HEK293T (cell line): ENCODE results near the gene MYOG.

Source experiments
- CTCF ChIA-PET: fragments of 350-600 bp; formaldehyde crosslinking; extraction: SDS; loops from one replicate; lab custom pipeline; 2021; ENCODE audit warnings: antibody characterized with exemption, inconsistent platforms; lab: Yijun Ruan, JAX
- POLR2A ChIA-PET: fragments of 350-600 bp; formaldehyde crosslinking; extraction: SDS; loops from one replicate; lab custom pipeline; 2020; ENCODE audit warnings: antibody characterized with exemption, inconsistent platforms; lab: Yijun Ruan, JAX
- DNase-seq: peaks from one replicate; pipeline ENCODE4 v3.0.0; 2012; ENCODE audit warnings: mixed read lengths; ENCODE audit errors: extremely low spot score
- ARNT ChIP-seq: fragments of 450-650 bp; IDR thresholded peaks from 2 replicates; pipeline ENCODE4 v1.6.1; 2017; ENCODE audit warnings: mild to moderate bottlenecking
- BHLHE40 ChIP-seq: fragments of 450-650 bp; IDR thresholded peaks from 2 replicates; pipeline ENCODE4 v1.6.1; 2016; ENCODE audit warnings: mild to moderate bottlenecking, moderate library complexity, borderline replicate concordance
- CTBP1 ChIP-seq: fragments of 450-650 bp; IDR thresholded peaks from 2 replicates; pipeline ENCODE4 v1.6.1; 2016; ENCODE audit warnings: borderline replicate concordance
- ELF4 ChIP-seq: fragments of 450-650 bp; IDR thresholded peaks from 2 replicates; pipeline ENCODE4 v1.6.1; 2017; ENCODE audit warnings: antibody characterized with exemption
- FOXA1 ChIP-seq: fragments of 450-650 bp; IDR thresholded peaks from 2 replicates; pipeline ENCODE4 v1.6.1; 2016; ENCODE audit warnings: mild to moderate bottlenecking
- FOXK2 ChIP-seq: fragments of 450-650 bp; IDR thresholded peaks from 2 replicates; pipeline ENCODE4 v1.6.1; 2016; ENCODE audit warnings: mild to moderate bottlenecking
- FOXM1 ChIP-seq: fragments of 450-650 bp; IDR thresholded peaks from 2 replicates; pipeline ENCODE4 v1.6.1; 2017; ENCODE audit warnings: mild to moderate bottlenecking, borderline replicate concordance
- HDGF ChIP-seq: fragments of 450-650 bp; IDR thresholded peaks from 2 replicates; pipeline ENCODE4 v1.6.1; 2017; ENCODE audit warnings: antibody characterized with exemption, borderline replicate concordance
- L3MBTL2 ChIP-seq: fragments of 450-650 bp; conservative IDR thresholded peaks from 2 replicates; pipeline ENCODE4 v1.6.1; 2016; ENCODE audit warnings: mild to moderate bottlenecking
- LEF1 ChIP-seq: fragments of 450-650 bp; IDR thresholded peaks from 2 replicates; pipeline ENCODE4 v1.6.1; 2017; ENCODE audit warnings: mild to moderate bottlenecking, borderline replicate concordance
- NFRKB ChIP-seq: fragments of 450-650 bp; IDR thresholded peaks from 2 replicates; pipeline ENCODE4 v1.6.1; 2016; ENCODE audit warnings: mild to moderate bottlenecking, moderate library complexity
- SP1 ChIP-seq: fragments of 450-650 bp; IDR thresholded peaks from 2 replicates; pipeline ENCODE4 v1.6.1; 2017
- SUZ12 ChIP-seq: fragments of 450-650 bp; IDR thresholded peaks from 2 replicates; pipeline ENCODE4 v1.6.1; 2016; ENCODE audit warnings: mild to moderate bottlenecking
- TARDBP ChIP-seq: fragments of 450-650 bp; IDR thresholded peaks from 2 replicates; pipeline ENCODE4 v1.6.1; 2016
- ZNF384 ChIP-seq: fragments of 450-650 bp; IDR thresholded peaks from 2 replicates; pipeline ENCODE4 v1.6.1; 2016
- TF ChIP-seq, protein P1 (sequence below): fragments of 450-650 bp; IDR thresholded peaks from 2 replicates; pipeline ENCODE4 v1.6.1; 2016

MYOG gene

DNA sequence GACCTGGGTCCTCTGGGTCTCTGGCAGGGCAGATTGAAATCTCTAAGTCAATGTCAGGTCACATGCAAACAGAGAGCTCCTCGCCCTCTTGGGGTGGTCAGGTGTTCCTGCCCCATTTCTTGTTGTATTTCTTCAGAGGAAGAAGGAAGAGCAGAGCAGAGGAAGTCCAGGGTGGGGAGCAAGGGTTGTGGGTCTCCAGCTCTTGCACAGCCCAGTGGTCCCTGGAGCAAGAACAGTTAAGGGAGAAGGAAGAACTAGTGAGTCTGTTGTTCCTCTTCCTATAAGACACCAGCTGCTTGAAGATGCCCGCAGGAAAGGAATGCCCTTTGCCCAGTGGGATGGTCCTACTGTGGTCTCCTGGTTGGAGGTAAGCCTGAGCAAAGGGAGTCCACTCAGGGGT lies 26.3 kb downstream of the MYOG start:
- TF ChIP-seq TARDBP = no peak
- no peak for TF ChIP-seq CTBP1
- DNase-seq = no peak
- ChIA-PET CTCF (interaction anchor here (1.1 kb wide), 1 partner anchor 19 kb away, joined by 4 read pairs; no protein-coding TSS in a partner anchor), POLR2A (no interaction called here)

DNA sequence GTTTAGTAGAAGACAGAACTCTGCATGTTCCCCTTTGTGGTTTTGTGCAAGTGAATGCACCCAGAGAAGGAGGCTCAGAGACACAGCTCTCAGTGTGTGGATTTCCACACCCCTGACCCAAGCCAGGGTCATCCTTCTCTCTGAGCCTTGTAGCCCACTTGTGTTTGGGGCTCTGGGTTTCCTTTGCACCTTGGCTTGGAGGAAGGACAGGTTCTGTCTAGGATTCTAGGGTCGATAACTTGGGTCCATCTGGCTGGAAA lies 27.2 kb downstream of the MYOG start:
- no peak for TF ChIP-seq CTBP1
- TF ChIP-seq LEF1 = no peak
- no peak for DNase-seq
- POLR2A ChIA-PET = no interaction called here
- CTCF ChIA-PET = interaction anchor here (0.7 to 1.5 kb wide), 3 partner anchors 18 to 45 kb away, joined by 3 to 4 read pairs (median 3); no protein-coding TSS in a partner anchor

DNA sequence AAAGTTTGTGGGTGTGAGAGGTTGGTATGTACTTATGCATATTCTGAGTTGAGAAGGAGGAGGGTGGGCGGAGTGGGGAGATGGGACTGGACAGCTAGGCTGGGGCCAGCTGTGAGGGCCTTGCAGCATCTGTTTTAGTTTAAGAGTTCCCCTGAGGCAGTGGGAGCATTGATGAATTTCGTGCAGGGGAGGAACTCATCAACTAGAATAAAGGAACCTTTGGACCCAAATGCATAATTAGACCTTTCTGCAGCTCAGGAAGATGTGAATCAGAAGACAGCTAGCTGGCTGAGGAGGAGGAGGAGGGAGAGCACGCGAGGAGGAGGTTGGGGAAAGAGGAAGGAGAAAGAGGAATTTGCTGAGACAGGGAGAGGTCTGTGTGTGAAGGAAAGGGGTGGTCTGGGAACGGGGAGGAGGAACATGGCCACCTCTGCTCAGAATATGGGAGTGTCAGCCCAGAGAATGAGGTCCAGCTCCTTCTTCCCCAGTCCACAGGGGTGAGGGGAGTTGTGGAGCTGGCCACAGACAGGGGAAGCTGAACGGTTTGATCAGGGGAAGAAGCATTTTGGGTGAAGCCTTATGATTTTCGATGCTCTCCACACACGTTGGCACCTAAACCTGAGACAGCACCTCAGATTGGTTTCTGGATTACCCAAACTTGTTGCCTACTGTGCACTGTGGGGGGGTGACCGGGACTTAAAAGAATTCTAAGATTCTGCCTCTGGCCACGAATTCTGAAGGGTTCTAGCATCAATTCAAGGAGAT lies 27.7 kb downstream of the MYOG start:
- ChIA-PET POLR2A (interaction anchor here (1.5 kb wide), 1 partner anchor 8 kb away, joined by 3 read pairs; no protein-coding TSS in a partner anchor), CTCF (interaction anchor here (0.7 to 1.6 kb wide), 3 partner anchors 18 to 46 kb away, joined by 3 to 4 read pairs (median 3); no protein-coding TSS in a partner anchor)
- TF ChIP-seq ZNF384 (no peak), L3MBTL2 (no peak), CTBP1 (no peak), ELF4 (no peak), NFRKB (no peak), ARNT (no peak), BHLHE40 (no peak), FOXK2 (no peak), FOXM1 (no peak), SUZ12 (no peak), TARDBP (no peak), SP1 (no peak), FOXA1 (no peak), HDGF (no peak)
- DNase-seq = no peak

DNA sequence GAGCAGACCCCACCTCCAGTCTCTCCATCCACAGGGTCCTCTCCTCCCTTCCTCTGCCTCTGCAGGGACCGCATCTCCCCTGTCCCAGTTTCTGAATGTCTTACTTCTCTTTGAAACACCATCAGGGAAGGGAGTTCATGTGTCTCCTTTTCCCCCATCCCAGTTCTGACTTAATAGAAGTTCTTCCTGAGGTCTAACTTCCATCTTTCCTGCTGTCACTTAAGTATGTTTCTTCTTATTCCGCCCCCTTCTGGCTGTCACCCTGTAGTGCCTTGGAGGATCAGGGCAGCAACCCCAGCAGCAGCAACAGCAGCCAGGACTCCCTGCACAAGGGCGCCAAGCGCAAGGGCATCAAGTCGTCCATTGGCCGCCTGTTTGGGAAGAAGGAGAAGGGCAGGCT lies 29.3 kb downstream of the MYOG start:
- TF ChIP-seq FOXK2 (no peak), LEF1 (no peak), L3MBTL2 (no peak), FOXM1 (no peak), SUZ12 (no peak), NFRKB (no peak), TARDBP (no peak), ELF4 (no peak), FOXA1 (no peak), ARNT (no peak), SP1 (no peak), CTBP1 (no peak), HDGF (no peak)
- TF ChIP-seq, protein P1, sequence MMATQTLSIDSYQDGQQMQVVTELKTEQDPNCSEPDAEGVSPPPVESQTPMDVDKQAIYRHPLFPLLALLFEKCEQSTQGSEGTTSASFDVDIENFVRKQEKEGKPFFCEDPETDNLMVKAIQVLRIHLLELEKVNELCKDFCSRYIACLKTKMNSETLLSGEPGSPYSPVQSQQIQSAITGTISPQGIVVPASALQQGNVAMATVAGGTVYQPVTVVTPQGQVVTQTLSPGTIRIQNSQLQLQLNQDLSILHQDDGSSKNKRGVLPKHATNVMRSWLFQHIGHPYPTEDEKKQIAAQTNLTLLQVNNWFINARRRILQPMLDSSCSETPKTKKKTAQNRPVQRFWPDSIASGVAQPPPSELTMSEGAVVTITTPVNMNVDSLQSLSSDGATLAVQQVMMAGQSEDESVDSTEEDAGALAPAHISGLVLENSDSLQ = no peak
- CTCF ChIA-PET = interaction anchor here (0.9 to 4.3 kb wide), 4 partner anchors 10 to 43 kb away, joined by 3 to 25 read pairs (median 3); no protein-coding TSS in a partner anchor
- POLR2A ChIA-PET = no interaction called here
- no peak for DNase-seq

DNA sequence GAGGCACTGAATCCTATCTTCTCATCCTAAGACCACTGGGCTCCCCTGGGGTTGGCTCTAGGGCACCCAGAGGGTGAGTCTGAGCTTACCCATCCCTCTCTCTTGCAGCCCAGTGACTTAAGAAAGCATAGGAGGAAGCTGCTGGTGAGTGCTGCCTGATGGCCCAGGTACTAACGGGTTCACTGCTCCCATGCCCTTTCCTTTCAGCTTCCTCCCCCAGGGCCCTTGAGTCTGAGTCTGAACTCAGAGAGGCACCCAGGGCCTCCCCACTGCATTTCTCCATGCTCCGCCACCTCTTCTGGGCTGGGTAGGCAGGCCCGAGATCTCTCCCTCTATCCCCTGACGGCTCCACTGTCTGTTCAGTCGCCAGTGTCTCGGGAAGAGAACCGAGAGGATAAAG lies 29.8 kb downstream of the MYOG start:
- ChIA-PET CTCF (interaction anchor here (1.0 to 4.3 kb wide), 3 partner anchors 9 to 16 kb away, joined by 3 to 25 read pairs (median 3); no protein-coding TSS in a partner anchor), POLR2A (no interaction called here)
- TF ChIP-seq, protein P1 = no peak
- no peak for TF ChIP-seq FOXK2
- no peak for DNase-seq

DNA sequence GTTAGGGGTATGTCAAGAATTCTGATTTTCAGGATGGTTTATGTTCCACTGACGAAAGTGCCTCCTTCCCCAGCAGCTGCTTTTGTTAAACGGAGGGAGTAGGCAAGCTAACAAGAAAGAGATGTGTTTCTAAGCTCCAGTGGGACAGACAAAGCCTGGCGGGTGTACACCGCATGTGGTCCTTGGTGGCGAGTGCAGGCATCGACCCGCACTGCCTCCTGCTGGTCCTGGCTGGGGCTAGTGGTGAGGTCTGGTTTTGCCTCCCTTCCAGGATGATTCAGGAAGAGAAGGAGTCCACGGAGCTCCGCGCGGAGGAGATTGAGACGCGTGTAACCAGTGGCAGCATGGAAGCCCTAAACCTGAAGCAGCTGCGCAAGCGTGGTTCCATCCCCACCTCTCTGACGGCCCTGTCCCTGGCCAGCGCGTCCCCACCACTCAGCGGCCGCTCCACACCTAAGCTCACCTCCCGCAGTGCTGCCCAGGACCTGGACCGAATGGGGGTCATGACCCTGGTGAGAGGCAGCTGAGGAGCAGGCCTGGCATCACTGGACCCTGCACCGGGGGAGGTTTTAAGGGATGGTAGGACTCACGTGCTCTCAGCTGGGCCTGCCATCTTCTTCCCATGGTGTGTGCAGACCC lies 30.5 kb downstream of the MYOG start:
- CTCF ChIA-PET = interaction anchor here (1.0 to 4.3 kb wide), 3 partner anchors 9 to 15 kb away, joined by 3 to 25 read pairs (median 3); no protein-coding TSS in a partner anchor
- POLR2A ChIA-PET = no interaction called here
- TF ChIP-seq ARNT (no peak), BHLHE40 (no peak), TARDBP (no peak), ZNF384 (no peak), FOXK2 (no peak), SUZ12 (no peak), ELF4 (no peak), NFRKB (no peak), SP1 (no peak), FOXA1 (no peak), L3MBTL2 (no peak), CTBP1 (no peak), LEF1 (no peak), FOXM1 (no peak)
- TF ChIP-seq, protein P1 = no peak
- DNase-seq = peak; percentile 60
